ENCODE data around the gene PDHB.

PDHB gene

GRCh38 chr3:58421004-58421403 is 12.6 kb downstream of the PDHB start:
- TF ChIP-seq TARDBP (IDR thresholded peaks at IDR 0.05) (no peak), BHLHE40 (IDR thresholded peaks at IDR 0.05; ENCODE audit: borderline replicate concordance) (no peak), HDGF (IDR thresholded peaks at IDR 0.05; ENCODE audit: borderline replicate concordance) (no peak), ZNF384 (IDR thresholded peaks at IDR 0.05) (no peak), LEF1 (IDR thresholded peaks at IDR 0.05; ENCODE audit: borderline replicate concordance) (no peak), L3MBTL2 (conservative IDR thresholded peaks at IDR 0.05) (no peak), ELF4 (IDR thresholded peaks at IDR 0.05) (no peak)
- TF ChIP-seq, protein P1, sequence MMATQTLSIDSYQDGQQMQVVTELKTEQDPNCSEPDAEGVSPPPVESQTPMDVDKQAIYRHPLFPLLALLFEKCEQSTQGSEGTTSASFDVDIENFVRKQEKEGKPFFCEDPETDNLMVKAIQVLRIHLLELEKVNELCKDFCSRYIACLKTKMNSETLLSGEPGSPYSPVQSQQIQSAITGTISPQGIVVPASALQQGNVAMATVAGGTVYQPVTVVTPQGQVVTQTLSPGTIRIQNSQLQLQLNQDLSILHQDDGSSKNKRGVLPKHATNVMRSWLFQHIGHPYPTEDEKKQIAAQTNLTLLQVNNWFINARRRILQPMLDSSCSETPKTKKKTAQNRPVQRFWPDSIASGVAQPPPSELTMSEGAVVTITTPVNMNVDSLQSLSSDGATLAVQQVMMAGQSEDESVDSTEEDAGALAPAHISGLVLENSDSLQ (IDR thresholded peaks at IDR 0.05) = no peak
- ChIA-PET CTCF (no interaction called here), POLR2A (interaction anchor here (1.3 kb wide), 1 partner anchor 115 kb away, joined by 5 read pairs; the partner anchor contains the start of genes HTD2 and RPP14)
- DNase-seq (ENCODE audit: extremely low spot score) = no peak

GRCh38 chr3:58419780-58420507 is 13.7 kb downstream of the PDHB start:
- POLR2A ChIA-PET = interaction anchor here (1.3 kb wide), 1 partner anchor 114 kb away, joined by 5 read pairs; the partner anchor contains the start of genes HTD2 and RPP14
- no peak for DNase-seq (ENCODE audit: extremely low spot score)
- CTCF ChIA-PET = no interaction called here
- TF ChIP-seq TARDBP (IDR thresholded peaks at IDR 0.05) (no peak), FOXA1 (IDR thresholded peaks at IDR 0.05) (no peak), HDGF (IDR thresholded peaks at IDR 0.05; ENCODE audit: borderline replicate concordance) (no peak), SUZ12 (IDR thresholded peaks at IDR 0.05) (no peak), CTBP1 (IDR thresholded peaks at IDR 0.05; ENCODE audit: borderline replicate concordance) (no peak), ARNT (IDR thresholded peaks at IDR 0.05) (no peak), ZNF384 (IDR thresholded peaks at IDR 0.05) (no peak), ELF4 (IDR thresholded peaks at IDR 0.05) (no peak), BHLHE40 (IDR thresholded peaks at IDR 0.05; ENCODE audit: borderline replicate concordance) (no peak), LEF1 (IDR thresholded peaks at IDR 0.05; ENCODE audit: borderline replicate concordance) (no peak), L3MBTL2 (conservative IDR thresholded peaks at IDR 0.05) (no peak), SP1 (IDR thresholded peaks at IDR 0.05) (no peak), FOXM1 (IDR thresholded peaks at IDR 0.05; ENCODE audit: borderline replicate concordance) (no peak)
- TF ChIP-seq, protein P1 (IDR thresholded peaks at IDR 0.05) = no peak

GRCh38 chr3:58418227-58418626 is 15.4 kb downstream of the PDHB start:
- TF ChIP-seq NFRKB (IDR thresholded peaks at IDR 0.05) (no peak), L3MBTL2 (conservative IDR thresholded peaks at IDR 0.05) (no peak), FOXM1 (IDR thresholded peaks at IDR 0.05; ENCODE audit: borderline replicate concordance) (no peak), SP1 (IDR thresholded peaks at IDR 0.05) (no peak), FOXK2 (IDR thresholded peaks at IDR 0.05) (no peak), SUZ12 (IDR thresholded peaks at IDR 0.05) (no peak), LEF1 (IDR thresholded peaks at IDR 0.05; ENCODE audit: borderline replicate concordance) (no peak), ARNT (IDR thresholded peaks at IDR 0.05) (no peak), ZNF384 (IDR thresholded peaks at IDR 0.05) (no peak), HDGF (IDR thresholded peaks at IDR 0.05; ENCODE audit: borderline replicate concordance) (no peak), BHLHE40 (IDR thresholded peaks at IDR 0.05; ENCODE audit: borderline replicate concordance) (no peak), FOXA1 (IDR thresholded peaks at IDR 0.05) (no peak), ELF4 (IDR thresholded peaks at IDR 0.05) (no peak)
- TF ChIP-seq, protein P1 (IDR thresholded peaks at IDR 0.05) = no peak
- POLR2A ChIA-PET = no interaction called here
- no peak for DNase-seq (ENCODE audit: extremely low spot score)
- CTCF ChIA-PET = no interaction called here

DNA sequence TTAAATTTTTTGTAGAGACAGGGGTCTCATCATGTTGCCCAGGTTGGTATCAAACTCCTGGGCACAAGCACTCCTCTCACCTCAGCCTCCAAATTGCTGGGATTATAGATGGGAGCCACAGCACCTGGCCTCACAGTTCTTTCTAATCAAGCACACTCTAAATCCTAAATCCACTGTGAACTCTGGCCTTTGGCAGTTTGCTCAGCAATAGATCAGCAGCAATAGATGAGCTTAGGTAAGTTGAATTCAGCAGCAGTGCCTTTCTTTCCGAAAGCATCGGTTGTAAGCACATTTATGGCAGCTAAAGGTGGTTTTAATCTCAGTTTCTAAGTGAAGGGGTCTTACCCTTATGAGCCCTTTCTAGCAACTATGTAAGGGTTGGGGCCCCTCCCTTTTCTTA is 16.6 kb downstream of the PDHB start:
- POLR2A ChIA-PET = no interaction called here
- CTCF ChIA-PET = no interaction called here
- no peak for TF ChIP-seq SUZ12 (IDR thresholded peaks at IDR 0.05)
- TF ChIP-seq ELF4 (IDR thresholded peaks at IDR 0.05) = no peak
- TF ChIP-seq SP1 (IDR thresholded peaks at IDR 0.05) = no peak
- TF ChIP-seq FOXA1 (IDR thresholded peaks at IDR 0.05) = no peak
- TF ChIP-seq LEF1 (IDR thresholded peaks at IDR 0.05; ENCODE audit: borderline replicate concordance) = no peak
- no peak for TF ChIP-seq FOXK2 (IDR thresholded peaks at IDR 0.05)
- no peak for TF ChIP-seq FOXM1 (IDR thresholded peaks at IDR 0.05; ENCODE audit: borderline replicate concordance)
- TF ChIP-seq HDGF (IDR thresholded peaks at IDR 0.05; ENCODE audit: borderline replicate concordance) = no peak
- no peak for TF ChIP-seq TARDBP (IDR thresholded peaks at IDR 0.05)
- TF ChIP-seq ARNT (IDR thresholded peaks at IDR 0.05) = no peak
- no peak for TF ChIP-seq BHLHE40 (IDR thresholded peaks at IDR 0.05; ENCODE audit: borderline replicate concordance)
- TF ChIP-seq CTBP1 (IDR thresholded peaks at IDR 0.05; ENCODE audit: borderline replicate concordance) = no peak
- TF ChIP-seq NFRKB (IDR thresholded peaks at IDR 0.05) = no peak
- TF ChIP-seq L3MBTL2 (conservative IDR thresholded peaks at IDR 0.05) = no peak
- no peak for DNase-seq (ENCODE audit: extremely low spot score)

DNA sequence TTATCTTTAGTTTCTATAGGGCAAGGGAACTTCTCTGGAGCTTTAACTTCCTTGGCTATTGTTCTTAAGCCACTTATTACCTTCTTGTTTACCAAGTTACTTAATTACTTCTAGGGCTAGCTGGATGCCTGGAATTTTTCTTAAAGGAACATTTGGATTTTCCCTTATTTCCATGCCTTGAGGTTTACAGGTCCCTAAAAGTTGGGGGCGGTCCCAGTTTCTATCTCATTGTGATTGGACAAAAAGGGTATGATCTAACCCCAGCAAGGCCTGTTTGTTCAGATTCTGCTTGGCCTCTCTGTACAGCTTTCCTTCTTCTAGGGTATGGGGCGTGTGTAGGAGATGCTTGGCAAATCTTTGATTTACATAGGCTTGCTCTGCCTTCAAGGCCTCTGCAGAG is 17.4 kb downstream of the PDHB start:
- CTCF ChIA-PET = interaction anchor here (0.5 to 1.8 kb wide), 4 partner anchors 8 to 98 kb away, joined by 3 to 6 read pairs (median 4); no protein-coding TSS in a partner anchor
- POLR2A ChIA-PET = no interaction called here
- no peak for TF ChIP-seq ARNT (IDR thresholded peaks at IDR 0.05)
- no peak for TF ChIP-seq BHLHE40 (IDR thresholded peaks at IDR 0.05; ENCODE audit: borderline replicate concordance)
- no peak for TF ChIP-seq FOXM1 (IDR thresholded peaks at IDR 0.05; ENCODE audit: borderline replicate concordance)
- TF ChIP-seq ELF4 (IDR thresholded peaks at IDR 0.05) = no peak
- no peak for TF ChIP-seq NFRKB (IDR thresholded peaks at IDR 0.05)
- no peak for TF ChIP-seq FOXK2 (IDR thresholded peaks at IDR 0.05)
- TF ChIP-seq HDGF (IDR thresholded peaks at IDR 0.05; ENCODE audit: borderline replicate concordance) = no peak
- TF ChIP-seq LEF1 (IDR thresholded peaks at IDR 0.05; ENCODE audit: borderline replicate concordance) = no peak
- no peak for TF ChIP-seq SUZ12 (IDR thresholded peaks at IDR 0.05)
- TF ChIP-seq CTBP1 (IDR thresholded peaks at IDR 0.05; ENCODE audit: borderline replicate concordance) = no peak
- TF ChIP-seq, protein P1 (IDR thresholded peaks at IDR 0.05) = no peak
- TF ChIP-seq ZNF384 (IDR thresholded peaks at IDR 0.05) = no peak
- TF ChIP-seq SP1 (IDR thresholded peaks at IDR 0.05) = no peak
- DNase-seq (ENCODE audit: extremely low spot score) = no peak
